ENCODE data around the gene B4GAT1.
A peak's percentile ranks its signal among the peaks of the same experiment; 100 is the strongest.
"Not testable (repeated sequence)": the region's sequence is repeated elsewhere in the genome, so short reads cannot be mapped to it uniquely, and the experiment has no call there.

Gene B4GAT1

DNA sequence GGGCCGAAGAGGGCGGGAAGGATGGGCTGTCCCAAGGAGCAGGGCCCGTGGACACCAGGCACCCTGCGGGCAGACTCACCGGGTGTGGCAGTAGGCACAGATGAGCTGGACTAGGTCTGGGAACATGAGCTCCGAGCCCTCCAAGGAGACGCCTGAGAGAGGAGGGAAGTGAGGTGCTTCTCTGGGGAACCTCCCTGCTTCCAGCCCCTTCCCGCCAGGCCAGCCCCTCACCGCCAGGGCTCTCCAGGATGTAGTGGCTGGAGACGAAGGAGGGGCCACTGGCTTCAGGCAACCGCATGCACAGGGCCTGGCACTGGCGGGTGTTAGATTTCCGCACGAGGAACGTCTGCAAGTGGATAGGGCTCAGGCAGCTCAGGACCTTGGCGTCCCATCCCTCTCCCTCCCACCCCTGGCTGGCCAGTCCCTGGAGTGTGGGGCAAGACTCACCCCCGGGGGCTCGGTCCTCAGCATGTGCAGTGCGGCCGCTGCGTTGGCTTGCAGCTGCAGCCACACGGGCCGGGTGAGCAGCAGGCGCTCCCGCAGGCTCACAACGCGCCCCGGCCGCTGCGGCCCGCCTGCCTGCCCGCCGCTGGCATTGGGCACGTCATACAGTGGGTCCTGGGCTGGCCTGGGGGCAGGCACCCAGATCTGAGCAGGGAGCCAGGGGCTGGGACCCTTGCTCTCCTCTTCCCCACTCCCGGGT is 11.7 kb downstream of the B4GAT1 start:
- DNase-seq, result no peak

DNA sequence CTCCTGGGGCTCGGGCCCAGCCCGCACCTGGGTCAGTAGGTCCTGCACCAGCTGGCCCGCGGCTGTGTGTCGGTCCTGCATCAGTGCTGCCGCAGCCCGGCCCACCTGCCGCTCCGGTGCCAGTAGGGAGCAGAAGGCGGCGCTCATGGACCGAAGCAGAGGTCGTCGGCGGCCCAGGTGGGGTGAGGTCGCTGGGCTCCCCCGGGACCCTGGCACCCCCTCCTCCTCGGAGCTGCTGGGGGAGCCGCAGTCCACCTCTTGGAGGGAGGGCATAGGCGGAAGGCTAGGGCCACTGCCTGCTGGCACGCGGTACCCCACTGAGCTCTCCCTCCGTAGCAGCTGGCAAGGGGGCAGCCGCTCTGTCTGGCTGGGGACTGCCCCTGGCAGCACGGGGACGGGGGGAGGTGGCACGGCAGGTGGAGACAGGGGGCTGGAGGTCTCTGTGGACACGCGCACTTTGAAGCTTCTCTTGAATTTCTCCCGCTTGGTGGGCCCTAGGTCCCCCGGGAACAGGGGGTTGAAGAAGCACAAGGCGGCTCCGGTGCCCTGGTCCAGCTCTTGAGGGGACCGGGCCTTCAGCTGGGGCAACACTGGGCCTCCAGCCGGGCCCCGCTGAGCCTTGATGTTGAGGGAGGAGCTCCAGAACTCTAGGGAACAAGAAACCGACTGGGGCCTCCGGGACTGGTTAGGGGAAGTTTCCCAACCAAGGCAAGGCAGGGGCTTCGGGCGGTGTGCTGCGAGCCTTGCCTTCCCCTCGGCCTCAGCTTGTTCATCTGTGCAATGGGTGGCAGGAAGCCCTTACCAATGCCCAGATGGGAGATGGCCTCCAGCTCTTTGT is 12.6 kb downstream of the B4GAT1 start:
- peak; percentile 25 for DNase-seq

DNA sequence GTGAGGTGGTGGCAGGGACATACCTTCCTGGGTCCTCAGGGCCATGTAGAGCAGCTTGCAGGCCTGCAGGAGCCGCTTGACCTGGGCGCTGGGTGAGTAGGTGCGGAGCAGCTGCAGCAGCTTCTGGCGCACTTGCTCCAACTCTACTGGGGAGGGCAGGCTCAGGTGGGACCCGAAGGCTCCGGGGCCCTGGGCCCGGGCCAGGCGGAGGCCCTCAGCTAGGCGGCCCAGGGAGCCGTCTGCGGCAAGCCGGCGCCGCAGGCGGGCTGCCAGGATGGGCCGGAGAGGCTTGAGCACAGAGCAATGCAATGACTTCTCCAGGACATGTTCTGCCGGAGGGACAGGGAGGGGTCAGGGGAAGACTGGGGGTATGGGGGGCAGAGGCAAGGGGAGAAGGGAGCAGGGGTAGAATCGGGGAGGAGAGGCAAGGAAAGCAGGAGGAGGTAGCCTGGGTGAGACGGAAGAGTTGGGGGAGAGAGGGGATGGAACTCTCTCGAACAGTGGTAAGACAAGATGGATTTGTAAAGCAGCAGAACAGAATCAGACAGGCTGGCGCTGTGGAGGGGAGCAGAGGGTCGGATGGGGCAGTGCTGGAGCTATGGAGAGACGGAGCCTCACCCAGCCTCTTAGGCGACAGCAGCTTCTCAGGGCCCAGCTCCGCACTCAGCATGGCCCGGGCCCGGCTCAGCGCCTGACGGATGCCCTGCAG is 13.4 kb downstream of the B4GAT1 start:
- no peak for DNase-seq

DNA sequence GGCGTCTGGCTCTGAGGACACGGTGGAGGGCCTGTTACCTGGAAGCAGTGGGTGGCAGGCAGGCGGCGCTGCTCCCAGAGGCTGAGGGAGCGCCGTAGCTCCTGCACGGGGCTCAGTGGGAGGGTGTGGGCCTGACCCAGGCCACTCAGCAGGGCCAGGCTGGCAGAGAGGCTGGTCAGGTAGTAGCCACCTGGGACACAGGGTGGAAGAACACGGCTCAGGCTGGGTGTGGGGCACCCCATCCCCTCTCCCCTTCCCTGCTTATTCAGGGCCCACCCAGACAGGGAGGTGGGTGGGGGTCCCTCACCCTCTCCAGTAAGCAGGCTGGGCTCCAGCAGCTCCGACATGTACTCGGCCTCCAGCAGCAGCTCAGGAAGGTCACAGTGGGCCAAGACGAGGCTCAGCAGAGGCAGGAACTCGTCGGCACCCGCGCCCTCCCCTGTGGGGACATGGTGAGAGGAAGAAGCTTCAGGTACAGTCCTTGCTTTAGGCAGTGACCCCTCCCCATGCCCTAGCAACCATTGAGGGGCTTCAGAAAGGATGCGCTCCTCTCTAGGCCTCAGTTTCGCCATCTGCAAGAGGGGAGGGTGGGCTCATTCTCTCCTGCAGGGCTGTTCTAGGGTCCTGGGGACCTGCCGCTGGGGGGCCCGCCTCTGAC is 14.1 kb downstream of the B4GAT1 start:
- DNase-seq, result no peak

DNA sequence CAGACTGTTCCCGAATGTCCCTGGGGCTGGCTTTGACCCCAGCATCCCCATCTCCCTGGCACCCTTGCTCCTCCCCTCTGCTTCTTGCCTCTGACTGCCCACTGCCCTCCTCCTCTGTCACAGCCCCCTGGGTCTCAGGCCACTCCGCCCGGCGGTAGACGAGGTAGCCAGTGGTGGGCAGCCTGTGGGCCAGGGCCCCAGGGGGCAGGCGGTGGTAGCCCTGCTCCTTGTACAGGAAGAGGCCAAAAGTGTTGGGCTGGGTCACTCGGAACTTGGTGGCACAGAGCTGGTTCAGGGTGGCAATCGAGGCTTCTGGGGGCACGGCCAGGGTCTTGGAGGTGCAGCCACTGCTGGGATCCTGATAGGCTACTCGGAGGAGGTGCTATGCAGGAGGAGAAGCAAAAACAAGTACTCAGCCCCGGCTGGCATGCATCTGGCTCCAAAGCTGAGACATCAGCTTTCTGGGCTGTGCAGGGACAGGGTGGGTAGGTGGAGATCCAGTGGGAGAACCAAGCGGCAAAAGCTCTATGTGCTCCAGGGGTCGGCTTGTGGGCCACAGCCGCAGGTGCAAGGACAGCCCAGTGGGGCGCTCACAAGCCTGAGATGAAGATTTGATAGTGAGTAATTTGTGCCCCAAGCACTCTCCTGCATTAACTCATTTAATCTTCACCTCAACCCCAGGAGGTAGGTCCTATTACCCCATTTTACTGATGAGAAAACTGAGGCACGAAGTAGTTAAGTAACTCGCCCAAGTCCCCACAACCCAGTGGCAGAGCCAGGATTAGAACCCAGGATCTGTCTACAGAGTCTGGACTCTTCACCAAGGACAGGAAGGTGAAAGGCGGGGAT is 14.8 kb downstream of the B4GAT1 start:
- DNase-seq, result no peak

DNA sequence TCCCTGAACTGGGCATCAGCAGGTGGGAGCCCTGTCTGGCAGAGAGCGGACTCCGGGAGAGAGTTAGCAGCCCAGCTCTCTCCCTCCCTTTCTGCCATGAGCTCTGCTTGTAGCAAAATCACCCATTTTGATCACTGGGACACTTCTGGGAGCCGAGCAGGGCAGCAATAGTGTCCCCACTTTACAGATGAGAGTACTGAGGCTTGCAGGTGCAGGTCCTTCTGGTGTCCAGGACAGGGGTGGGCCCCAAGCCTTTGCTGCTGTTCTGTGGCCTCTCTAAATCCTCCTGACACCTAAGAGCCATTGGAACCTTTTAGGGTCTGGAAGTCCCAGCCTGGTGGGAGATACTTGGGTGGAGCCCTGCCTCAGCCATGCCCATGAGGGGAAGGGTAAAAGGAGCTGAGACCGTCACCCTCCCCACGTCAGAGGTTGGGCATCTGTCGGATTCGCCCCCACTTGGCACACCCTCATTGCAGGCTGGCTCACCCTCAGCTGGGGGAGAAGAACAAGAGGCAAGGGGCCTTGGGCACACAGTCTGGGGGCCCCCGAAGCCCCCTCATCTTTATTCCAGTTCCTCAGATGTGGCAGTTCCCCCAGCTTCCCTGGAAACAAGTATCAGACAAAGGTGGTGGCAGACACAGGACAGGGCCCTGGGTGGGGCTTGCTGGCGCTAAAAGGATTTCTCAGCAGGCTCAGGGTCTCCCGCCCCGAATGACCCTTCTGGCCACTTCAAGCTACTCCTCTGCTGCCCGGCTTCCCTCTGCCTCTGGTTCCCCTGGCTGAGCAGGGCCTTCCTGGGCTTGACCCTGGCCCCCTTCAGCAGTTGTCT is 15.7 kb downstream of the B4GAT1 start:
- DNase-seq, result no peak

DNA sequence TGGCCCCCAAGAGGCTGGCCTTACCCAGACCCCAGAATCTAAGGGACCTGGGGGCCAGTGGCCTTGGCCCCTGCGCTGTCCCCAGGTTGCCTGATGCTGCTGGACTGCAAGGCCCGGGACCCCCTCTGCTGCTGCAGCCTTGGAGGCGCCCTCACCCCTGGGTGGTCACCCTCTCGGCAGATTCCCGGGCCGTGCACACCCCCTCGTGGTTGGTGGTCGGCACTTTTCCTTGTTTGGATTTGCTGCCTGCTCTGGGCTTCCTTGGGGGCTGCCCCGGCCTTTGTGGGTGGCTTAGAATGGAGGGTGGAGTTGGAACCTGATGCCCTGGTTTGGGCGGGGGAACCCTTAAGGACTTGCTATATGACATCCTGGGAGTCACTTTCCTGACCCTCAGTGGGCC is 16.5 kb downstream of the B4GAT1 start:
- DNase-seq, result no peak

DNA sequence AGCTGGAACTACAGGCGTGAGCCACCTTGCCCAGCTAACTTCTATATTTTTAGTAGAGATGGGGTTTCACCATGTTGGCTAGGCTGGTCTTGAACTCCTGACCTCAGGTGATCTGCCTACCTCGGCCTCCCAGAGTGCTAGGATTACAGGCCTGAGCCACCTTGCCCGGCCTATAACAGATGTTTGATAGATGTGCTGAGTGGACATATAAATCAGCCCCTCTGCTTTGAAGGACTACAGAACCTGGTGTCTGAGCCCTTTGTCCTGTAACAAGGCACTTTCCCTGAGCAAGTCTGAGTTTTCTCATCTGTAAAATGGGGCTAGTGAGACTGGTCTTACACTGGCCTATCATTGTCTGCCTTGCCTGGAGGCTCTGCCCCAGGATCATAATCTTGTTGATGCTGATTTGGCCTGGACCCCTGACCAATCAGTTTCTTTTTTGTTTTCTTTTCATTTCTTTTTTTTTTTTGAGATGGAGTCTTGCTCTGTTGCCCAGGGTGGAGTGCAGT is 18.2 kb downstream of the B4GAT1 start:
- DNase-seq, result no peak

DNA sequence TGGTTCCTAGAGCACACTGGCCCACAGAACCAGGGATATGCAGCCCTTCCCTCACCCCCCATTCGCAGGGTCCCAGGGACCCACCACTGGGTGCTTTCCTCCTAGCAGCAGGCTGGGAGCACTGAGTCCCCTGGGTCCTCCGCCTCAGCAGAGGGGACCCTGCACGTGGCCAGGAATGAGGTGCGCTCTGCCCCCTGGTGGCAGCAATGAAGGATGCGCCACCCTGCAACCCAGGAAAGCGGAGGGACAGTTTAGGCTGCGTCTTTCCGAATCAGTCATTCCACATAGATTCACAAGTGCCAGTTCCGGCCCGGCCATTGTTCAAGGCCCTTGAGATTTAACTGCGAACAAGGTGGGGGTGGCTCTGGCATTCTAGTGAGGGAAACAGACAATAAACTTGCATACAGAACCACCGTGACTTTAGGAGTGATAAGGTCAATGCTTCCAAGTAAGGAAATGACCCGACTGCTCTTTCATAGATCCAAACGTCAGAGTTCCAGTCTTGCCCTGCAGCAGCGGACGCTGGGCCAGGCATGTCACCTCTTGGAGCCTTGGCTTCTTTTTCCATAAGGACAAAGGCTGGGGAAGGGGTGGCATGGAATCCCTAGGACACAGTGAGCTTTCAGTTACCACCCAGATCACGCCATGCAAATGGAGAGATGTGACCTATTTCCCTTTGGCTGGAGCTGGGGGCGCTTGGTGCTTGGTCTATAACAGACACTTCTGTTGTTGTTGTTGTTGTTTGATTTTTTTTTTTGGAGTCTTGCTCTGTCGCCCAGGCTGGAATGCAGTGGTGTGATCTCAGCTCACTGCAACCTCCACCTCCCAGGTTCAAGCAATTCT is 18.9 kb downstream of the B4GAT1 start:
- peak; percentile 67 for DNase-seq

DNA sequence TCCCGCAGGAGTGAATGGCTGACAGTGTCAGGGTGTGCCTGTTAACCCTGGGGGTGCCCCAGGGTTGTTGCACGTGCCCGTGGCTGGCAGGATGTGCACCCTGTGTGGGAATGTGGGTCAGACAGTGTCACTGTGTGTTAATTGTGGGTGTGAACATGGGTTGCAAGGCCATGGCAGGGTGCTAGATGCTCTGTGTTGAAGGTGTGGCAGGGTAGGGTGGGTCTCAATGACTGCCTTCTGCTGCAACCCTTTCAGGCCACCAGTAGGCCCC is 19.5 kb downstream of the B4GAT1 start:
- no peak for DNase-seq

DNA sequence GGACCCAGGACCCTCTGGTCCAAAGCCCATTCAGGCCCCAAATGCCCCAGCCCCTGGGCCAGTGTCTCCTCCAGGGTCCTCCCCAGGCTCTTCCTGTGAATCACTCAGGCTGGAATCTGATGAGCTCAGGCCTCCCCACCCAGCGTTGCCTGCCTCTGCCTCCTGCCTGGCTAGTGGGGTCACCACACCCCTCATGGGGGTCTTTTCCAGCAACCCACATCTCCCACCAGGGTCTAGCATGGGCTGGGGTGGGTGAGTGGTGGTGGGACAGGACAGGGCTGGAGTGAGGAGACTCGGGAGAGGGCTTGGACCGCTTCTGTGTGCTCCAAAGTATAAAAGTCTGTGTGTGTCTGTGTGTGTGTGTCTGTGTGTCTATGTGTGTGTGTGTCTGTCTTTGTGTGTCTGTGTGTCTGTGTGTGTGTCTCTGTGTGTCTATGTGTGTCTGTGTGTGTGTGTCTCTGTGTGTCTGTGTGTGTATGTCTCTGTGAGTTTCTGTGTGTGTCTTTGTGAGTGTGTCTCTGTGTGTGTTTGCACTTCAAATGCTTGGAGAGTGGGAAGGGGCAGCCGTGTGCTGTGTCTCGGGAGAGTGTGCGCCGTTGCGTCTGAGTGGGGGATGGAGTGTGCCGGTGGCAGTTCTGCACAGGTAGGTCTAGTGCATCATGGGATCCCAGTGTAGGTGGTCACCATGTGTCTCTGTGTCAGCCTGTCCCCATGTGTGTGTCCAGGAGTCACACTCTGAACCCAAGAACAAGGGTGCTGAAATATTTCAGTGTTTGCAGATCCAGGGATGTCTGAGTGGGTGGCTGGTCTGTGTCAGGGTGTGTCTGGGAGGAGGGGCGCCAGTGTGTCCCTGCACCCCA is 20.0 kb downstream of the B4GAT1 start:
- no peak for DNase-seq

DNA sequence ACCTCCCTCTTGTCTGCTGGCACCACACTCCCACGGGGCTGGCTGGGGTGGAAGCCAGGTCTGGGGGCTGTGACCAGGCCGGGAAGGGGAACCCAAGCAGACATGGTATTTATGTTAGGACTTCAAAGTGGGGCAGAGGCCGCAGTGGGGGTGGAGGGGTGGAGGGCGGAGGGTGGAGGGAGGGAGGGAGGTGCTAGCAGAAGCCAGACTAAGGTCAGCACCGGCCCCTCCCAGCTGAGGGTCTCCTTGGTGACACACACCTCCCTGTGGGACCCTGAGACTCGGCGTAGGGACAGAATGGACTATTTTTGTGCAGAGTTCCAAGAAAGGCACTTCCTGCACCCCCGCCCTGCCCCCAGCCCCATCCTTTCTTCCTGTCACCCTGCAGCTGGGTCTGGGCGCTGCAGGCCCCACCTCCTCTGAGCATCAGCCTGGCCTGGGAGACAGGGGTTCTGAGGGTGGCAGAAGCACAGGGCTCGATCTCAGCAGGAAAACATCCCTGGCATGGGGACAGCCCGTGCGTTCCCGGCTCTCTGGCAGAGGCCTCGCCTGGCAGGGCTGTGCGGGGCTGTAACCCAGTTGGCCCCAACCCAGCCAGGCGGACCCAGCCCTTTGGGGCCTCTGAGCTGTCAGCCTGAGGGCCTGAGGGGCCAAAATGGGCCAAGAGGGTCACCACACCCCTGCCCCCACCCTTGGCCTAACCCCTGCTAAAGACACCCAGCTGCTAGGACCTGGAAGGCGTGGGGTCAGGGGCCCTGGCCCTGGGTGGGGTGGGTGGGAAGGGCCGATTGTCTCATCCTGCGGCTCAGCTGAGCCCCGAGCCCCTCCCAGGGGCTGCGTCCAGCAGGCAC is 20.9 kb downstream of the B4GAT1 start:
- DNase-seq, result no peak

DNA sequence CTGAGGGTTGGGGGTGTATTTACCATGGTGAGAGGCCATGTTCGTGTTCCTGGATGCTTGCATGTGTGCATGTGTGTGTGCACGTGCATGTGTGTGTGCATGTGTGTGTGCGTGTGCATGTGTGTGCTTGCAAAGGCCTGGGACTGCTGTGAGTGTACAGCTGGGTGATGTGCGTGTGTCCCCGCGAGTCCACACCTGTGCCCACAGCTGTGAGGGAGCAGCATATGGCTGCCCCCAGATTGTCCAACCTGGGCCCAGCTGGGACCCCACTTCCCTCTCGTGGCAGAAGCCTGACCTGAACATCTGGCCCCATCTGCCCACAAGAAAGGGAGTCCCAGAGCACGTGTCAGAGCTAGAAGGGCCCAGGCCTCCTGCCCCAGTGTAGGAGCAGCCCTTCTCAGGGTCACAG is 22.2 kb downstream of the B4GAT1 start:
- no peak for DNase-seq

DNA sequence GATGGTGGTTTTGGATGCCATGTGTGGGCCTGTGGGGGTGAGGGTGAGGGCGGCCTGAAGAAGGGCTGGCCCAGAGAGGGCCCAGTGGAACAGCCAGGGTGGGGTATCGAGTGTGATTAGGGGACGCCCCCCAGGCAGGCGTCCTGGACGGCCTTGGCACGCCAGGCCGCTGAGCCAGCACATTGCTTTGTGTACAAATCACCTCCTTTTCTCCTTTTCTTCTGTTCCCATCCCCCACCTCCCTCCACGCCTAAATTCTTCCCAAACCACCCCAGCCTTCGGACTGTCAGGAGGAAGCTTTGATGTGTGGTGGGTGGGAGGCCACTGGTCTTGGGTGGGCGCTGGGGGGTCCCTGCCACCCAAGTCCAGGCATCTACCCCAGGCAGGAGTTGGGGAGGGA is 22.8 kb downstream of the B4GAT1 start:
- no peak for DNase-seq

DNA sequence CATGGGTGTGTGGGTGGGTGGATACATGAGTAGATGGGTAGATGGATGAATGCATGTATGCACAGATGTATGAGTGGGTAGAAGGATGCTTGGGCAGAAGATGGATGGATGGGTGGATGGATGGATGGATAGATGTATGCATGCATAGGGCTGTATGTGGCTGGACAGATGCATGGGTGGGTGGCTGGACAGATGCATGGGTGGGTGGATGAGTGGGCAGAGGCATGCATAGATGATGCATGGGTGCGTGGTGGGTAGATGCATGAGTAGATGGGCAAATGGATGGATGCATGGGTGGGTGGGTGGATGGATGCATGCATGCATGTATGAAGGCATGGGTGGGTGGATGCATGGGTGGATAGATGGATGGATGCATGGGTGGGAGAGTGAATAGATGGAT is 23.7 kb downstream of the B4GAT1 start:
- DNase-seq, result no peak

DNA sequence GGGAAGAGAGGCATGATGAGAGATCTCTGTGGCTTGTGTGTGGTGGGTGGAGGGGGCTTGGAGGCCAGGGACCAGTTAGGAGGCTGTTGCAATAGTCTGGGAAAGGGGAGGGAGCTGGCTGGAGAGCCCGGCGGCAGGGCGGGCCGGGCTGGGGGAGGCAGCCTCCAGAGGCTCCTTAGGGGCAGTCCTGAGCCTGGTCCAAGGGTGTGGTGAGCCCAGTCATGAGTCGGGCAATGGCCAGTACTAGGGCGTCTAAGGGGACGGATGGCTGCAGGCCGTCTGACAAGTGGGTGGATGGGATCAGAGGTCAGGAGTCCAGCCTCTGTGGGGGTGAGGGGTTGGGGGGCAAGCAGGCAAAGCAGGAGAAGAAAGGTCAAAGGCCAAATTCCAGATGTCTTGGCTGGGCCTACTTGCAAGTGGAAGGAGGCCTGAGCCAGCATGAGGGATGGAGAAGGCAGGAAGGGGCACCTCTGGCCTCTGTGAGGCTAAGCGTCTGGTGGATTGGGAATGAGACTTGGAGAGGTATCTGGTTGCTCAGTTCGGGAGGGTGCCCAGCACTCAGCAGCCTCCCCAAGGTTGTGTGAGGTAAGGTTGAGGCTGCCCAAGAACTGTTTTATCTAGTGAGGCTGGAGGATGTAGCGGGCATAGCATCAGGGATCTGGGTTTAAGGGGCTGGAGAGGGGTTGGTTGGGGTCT is 24.5 kb downstream of the B4GAT1 start:
- DNase-seq, result no peak

DNA sequence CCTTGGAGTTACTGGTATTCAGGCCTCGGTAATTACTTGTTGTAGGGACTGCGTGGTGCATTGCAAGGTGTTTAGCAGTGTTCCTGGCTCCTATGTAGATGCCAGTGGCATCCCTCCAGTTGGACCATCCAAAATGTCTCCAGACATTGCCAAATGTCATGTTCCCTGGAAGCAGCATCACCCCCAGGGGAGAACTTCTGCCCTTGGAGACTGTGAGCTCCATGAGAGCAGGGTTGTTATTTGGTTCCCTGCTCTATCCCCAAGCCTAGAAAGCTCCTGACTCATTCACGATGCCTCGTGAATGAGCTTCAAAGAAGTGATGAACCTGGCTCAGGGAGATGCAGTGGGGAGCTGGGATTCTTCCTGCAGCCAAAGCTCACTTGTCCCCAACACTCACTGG is 25.8 kb downstream of the B4GAT1 start:
- no peak for DNase-seq

DNA sequence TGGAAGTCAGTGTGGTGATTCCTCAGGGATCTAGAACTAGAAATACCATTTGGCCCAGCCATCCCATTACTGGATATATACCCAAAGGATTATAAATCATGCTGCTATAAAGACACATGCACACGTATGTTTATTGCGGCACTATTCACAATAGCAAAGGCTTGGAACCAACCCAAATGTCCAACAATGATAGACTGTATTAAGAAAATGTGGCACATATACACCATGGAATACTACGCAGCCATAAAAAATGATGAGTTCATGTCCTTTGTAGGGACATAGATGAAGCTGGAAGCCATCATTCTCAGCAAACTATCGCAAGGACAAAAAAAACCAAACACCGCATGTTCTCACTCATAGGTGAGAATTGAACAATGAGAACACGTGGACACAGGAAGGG is 26.7 kb downstream of the B4GAT1 start:
- DNase-seq, result not testable (repeated sequence)
